NCI-H226 (cell line): ENCODE results near the gene VCP.

Source experiments
- DNase-seq: peaks from one replicate; pipeline ENCODE4 v3.0.0-alpha.2; 2015

The VCP gene

GRCh38 chr9:35072461-35073278, at the start of gene VCP:
TSS of gene VCP (minus strand) at chr9:35072625. CDS start at chr9:35072353, 272 bp downstream.
- DNase-seq: peak; percentile 91

DNA sequence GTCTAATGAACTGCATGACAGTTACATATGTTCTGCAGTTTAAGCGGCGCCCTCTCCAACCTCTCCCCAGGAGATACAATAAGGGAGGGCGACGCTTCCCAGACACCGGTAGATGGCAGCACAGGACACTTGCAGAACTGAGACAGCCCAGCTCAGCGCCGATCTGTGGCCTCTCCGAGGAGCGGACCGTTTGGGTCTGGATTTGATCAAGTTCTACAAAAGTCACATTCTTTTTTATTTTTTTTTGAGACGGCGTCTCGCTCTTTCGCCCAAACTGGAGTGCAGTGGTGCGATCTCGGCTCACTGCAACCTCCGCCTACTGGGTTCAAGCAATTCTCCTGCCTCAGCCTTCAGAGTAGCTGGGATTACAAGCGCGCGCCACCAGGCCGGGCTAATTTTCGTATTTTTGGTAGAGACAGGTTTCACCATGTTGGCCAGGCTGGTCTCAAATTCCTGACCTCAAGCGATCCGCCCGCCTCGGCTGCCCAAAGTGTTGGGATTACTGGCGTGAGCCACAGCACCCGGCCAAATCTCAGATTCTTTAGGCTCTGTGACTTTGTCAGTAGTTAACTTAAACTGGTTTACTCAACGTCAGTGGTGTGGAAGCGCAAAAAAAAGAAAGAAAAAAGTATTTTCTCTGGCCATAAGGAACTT, 44.6 kb upstream of the VCP start:
- peak; percentile 69 for DNase-seq

DNA sequence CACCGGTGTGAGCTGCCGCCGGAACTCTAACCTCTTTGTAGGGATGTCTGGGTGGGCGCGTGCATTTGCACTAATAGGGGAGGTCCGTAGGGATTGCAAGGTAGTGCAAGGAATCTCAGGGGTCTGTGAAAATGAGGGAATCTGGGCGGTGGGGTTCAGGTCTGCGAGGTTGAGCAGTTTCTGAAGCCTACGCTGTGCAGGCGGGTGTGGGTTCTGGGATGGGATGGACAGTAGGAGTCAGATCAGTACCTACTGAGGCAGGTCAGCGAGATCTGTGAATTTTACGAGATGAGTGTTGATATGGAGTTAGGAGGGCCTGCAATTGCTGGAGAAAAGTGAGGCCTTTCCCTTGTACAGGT, 44.1 kb upstream of the VCP start:
- DNase-seq: no peak

- DNase-seq: peak; percentile 80
Measured at GRCh38 chr9:35115680-35116538, 43.5 kb upstream of the VCP start, which contains the start of gene ATOSB. TSS of gene ATOSB (minus strand) at chr9:35115862. CDS start at chr9:35108274, 7,588 bp downstream.

DNA sequence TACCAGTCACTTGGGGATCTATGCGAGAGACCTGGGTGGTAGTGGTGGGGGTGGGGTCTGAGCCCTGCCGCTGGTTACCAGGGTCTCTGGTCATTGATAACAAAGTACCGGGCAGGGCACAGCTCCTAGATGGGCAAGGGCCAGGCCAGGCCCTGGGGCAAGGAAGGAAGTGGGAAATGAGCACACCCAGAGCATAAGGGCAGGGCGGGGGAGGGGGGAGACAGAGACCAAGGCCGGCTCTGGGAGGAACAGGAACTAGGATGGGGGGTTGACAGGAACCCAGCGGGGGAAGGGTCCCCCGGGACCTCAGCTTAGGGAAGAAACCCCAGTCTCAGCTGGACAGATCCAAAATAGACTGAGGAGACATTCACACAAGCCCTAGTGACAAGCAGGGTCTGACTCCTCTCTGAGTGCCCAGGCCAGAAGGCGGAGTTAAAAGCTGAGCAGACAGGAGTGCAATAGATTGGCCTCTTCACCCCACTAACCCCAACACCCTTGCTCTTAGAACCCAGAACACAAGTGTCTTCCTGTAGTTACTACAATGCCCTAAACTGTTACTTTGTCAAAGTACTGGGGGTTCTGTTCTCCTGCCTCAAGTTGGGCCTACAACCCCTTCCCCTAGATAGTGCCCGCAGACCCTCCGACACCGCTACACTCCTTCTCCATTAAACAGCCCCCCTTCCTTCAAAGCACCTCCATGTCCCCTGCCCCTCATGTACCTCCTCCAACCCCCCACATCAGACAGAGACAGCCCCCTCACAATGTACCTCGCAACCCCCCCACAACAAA, 42.6 kb upstream of the VCP start:
- DNase-seq: peak; percentile 39

GRCh38 chr9:35114113-35114839, 41.9 kb upstream of the VCP start:
- peak; percentile 91 for DNase-seq

DNA sequence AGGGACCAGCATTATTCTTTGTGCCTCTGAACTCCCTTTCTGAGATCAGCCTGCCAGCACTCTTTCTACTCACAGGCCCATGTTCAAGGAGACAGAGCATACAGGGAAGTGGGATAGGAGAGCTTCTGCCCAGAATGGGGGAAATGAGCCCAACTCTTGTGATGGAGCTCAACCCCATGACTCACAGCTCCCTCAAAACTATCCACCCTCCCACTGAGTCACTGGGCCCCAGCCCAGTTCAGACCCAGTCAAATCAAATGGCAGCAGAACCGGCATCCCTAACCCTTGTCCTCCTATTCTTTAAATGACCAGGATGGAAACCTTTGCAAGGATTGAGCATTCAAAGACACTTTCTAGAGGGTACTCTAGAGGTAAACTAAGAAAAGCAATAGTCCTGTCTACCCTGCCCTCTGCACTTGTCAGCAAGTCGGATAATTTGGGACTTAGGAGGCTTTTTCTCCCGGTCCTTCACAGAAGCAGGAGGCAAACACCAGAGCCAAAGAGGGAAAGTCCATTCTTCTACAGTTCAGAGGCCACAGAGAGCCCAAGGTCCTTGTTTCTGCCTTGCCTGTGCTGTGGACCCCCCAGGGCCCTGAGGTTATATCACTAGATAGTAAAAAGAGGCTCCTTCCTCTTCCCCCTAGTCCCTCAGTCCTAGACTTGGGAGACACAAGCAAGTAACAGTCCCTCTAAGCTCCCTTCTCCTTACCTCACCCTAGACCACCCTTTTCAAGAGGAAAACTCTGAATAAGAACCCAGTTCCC, 40.0 kb upstream of the VCP start:
- DNase-seq: peak; percentile 26

- peak; percentile 85 for DNase-seq
Measured at GRCh38 chr9:35111001-35111933, 38.8 kb upstream of the VCP start.

GRCh38 chr9:35110327-35110761, 37.9 kb upstream of the VCP start:
- peak; percentile 53 for DNase-seq

DNA sequence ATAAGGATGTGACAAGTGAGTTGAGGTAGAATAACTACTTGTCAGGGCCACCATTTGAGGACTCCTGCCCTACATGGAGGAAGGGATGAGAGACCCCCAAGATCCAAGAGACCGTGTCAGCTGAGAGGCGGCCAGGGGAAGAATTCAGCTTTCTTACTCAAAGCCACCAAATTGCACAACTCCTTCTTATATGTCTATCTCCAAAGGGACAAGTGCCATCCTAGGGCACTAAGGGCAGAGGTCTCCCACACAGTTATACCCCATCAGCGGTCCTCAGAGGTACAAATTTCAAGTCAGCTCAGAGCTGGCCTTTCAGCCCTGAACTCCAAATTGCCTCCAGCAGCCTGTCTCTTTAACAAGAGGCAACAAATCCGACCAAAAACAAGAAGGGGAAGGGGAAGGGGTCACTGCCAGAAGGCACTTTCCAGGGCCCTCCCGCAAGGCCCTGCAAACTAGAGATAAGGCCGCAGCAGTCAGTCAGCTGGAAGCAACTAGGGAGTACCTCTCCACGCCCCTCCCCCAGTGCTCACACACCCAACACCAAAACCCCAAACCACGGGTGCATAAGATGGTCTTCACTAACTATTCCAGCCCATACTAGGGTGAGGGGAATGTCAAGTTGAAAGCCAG, 36.6 kb upstream of the VCP start:
- DNase-seq: no peak

GRCh38 chr9:35108461-35108860, 36.0 kb upstream of the VCP start:
- no peak for DNase-seq

DNA sequence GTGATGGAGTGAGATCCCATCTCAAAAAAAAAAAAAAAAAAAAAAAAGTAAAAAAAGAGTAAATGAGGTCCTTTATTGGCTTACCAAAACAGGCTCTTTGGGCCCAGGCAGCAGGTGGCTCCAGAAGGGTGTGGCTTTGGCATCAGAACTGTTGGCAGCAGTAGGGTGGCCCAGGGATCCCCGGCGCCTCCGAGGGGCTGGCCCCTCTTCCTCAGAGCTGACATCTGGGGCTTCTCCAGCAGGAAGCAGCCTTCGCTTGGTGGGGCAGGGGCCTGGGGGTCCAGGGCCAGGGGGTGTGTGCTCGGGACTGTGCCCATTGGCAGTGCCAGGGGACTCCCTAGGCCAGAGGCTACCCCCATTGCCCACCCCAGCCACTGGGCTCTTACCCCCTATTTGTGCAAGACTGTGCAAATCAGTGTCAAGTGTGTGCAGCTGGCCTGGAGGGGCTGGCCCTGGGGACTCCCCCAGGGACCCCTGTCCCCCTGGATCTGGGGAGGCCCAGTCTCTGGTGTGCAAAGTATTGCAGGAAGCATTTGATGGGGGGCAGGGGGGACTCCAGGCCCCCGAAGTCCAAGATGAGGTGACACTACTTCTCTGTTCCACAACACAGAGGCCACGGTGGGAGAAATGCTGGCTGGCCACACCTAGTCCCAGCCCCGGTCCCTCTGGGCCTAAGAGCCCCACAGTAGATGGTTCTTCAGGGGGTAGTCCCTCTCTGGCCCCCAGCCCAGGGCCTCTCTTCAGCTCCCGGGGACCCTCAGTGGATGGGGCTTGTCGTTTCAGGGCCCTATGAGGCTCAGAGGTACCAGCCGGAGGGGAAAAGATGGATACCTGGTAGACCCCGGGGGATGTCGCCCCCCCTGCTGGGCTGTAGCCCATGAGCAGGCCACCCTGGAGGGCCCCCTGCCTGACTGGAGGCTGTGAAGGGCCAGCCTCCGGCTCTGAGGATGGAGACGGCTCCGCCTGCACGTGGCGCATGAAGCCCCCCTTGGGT, 35.2 kb upstream of the VCP start:
- no peak for DNase-seq

GRCh38 chr9:35106343-35106730, 33.9 kb upstream of the VCP start:
- no peak for DNase-seq

DNA sequence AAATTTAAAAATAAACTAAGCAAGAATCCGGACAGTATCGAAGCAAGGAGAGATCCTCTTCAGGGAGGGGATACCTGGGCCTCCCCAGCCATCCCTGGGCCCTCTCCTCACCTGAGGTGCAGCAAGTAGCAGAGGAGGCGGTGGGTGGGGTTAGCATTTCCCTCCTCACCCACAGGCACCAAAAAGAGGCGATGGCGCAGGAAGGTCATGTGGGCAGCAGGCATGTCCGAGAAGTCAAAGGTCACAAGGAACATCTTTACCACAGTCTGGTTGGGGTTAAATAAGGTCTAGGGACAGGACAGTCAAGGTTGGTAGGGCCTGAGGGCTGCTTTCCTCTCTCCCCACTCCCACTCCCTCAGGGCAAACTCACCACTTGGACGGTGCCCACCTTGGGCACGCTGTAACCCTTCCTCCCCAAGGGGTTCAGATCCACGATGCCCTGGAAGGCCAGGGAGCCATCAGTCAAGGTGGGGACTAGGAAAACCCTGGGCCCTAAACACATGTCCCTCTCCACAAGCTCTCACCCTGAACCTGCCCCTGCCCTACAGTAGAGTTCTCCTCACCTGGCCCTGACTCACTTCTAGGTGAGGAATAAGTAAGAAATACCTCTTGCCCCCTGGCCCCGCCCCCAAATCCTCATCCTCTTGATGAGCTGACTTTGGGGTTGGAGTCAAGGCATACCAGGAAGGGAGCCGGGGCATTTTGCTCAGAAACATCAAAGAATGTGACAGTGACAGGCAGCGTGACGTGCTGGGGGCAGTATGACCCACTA, 33.3 kb upstream of the VCP start:
- no peak for DNase-seq

- no peak for DNase-seq
Measured at GRCh38 chr9:35105126-35105525, 32.7 kb upstream of the VCP start.

GRCh38 chr9:35104586-35104985, 32.2 kb upstream of the VCP start:
- no peak for DNase-seq

DNA sequence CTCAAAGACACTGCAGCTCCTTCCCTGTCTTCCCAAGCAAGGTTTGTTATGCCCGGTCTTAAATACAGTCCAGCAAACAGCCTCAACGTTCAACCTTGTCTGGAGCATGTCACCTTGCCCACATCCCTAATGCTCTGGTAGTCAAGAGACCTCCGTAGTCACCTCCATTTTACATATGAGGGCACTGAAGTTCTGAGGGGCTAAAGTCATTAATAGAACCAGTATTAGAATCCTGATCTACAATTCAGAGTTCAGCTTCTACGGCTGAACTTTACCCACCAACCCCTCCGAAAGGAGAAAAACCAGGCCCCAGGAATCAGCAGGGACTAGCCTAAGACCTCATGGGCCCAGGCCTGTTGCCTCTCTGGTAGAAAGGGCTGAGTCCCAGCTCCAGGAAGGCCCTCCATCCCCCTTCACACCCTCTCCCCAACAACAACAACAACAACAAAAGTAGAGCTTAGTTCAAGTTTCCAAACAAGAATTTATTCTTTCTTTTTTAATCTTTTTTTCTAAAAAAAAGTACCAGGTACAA, 31.3 kb upstream of the VCP start:
- DNase-seq: no peak
